DOHH2 (cell line): ENCODE data around the gene ZMYM2.

Source experiments
- H3F3A ChIP-seq: fragments of 200-600 bp; sonication (generic), shearing (Covaris generic); 2 replicates; pipeline ENCODE4 v1.6.0; 2016; ENCODE audit warnings: antibody characterized with exemption, mild to moderate bottlenecking; ENCODE audit not compliant: control insufficient read depth, insufficient read depth
- H3K27ac ChIP-seq: fragments of 200-600 bp; sonication (generic); 2 replicates; pipeline ENCODE4 v1.5.1; 2014; ENCODE audit warnings: low read depth, mild to moderate bottlenecking, low read length, moderate library complexity
- H3K27me3 ChIP-seq: fragments of 200-600 bp; sonication (generic); 2 replicates; pipeline ENCODE4 v1.6.1; 2014; ENCODE audit warnings: mild to moderate bottlenecking, low read length, mixed read lengths; ENCODE audit not compliant: control insufficient read depth
- H3K36me3 ChIP-seq: fragments of 200-600 bp; sonication (generic); 2 replicates; pipeline ENCODE4 v1.6.1; 2014; ENCODE audit warnings: mild to moderate bottlenecking, low read length, moderate library complexity, mixed read lengths; ENCODE audit not compliant: control insufficient read depth
- H3K4me1 ChIP-seq: fragments of 200-600 bp; sonication (generic); 2 replicates; pipeline ENCODE4 v1.6.1; 2014; ENCODE audit warnings: mild to moderate bottlenecking, low read length, mixed read lengths; ENCODE audit not compliant: control insufficient read depth
- H3K4me2 ChIP-seq: fragments of 200-600 bp; sonication (generic); 2 replicates; pipeline ENCODE4 v1.6.0; 2014; ENCODE audit warnings: mild to moderate bottlenecking, low read length, moderate library complexity
- H3K4me3 ChIP-seq: fragments of 200-600 bp; sonication (generic); 2 replicates; pipeline ENCODE4 v1.5.1; 2014; ENCODE audit warnings: mild to moderate bottlenecking, low read length, mixed read lengths
- H3K79me2 ChIP-seq: fragments of 200-600 bp; sonication (generic); 2 replicates; pipeline ENCODE4 v1.6.1; 2014; ENCODE audit warnings: mild to moderate bottlenecking, low read length, mixed read lengths; ENCODE audit not compliant: control insufficient read depth
- H3K9me2 ChIP-seq: fragments of 200-600 bp; sonication (generic); replicated peaks from 2 replicates; pipeline ENCODE4 v1.6.1; 2014; ENCODE audit warnings: mild to moderate bottlenecking, low read length, mixed read lengths; ENCODE audit not compliant: control insufficient read depth
- H3K9me3 ChIP-seq: fragments of 200-600 bp; sonication (generic); 2 replicates; pipeline ENCODE4 v1.6.1; 2014; ENCODE audit warnings: antibody characterized with exemption, low read length, mixed read lengths; ENCODE audit not compliant: control insufficient read depth, insufficient read depth
- H4K20me1 ChIP-seq: fragments of 200-600 bp; sonication (generic); 2 replicates; pipeline ENCODE4 v1.6.0; 2014; ENCODE audit warnings: low read depth, mild to moderate bottlenecking, antibody characterized with exemption, low read length, moderate library complexity; ENCODE audit not compliant: control insufficient read depth, insufficient read depth
- CTCF ChIP-seq: fragments of 200-600 bp; sonication (generic); IDR thresholded peaks from one replicate; pipeline ENCODE4 v1.5.1; 2014; ENCODE audit warnings: antibody characterized with exemption, mild to moderate bottlenecking, low read depth, low read length; ENCODE audit not compliant: poor library complexity, severe bottlenecking
- EZH2phosphoT487 ChIP-seq: fragments of 200-600 bp; sonication (generic); IDR thresholded peaks from 2 replicates; pipeline ENCODE4 v1.6.1; 2017; ENCODE audit warnings: borderline replicate concordance, mild to moderate bottlenecking, antibody characterized with exemption, low read length, moderate library complexity, mixed read lengths

The ZMYM2 gene

GRCh38 chr13:20109037-20109436 lies 150.5 kb downstream of the ZMYM2 start:
- Histone ChIP-seq H3K27ac (no peak overlapping the region), H3K4me2 (no peak overlapping the region), H3K4me3 (no peak overlapping the region), H3K27me3 (no peaks in the 10 kb centered on the region), H3K4me1 (no peaks in the 10 kb centered on the region), H3K9me3 (no peaks in the 10 kb centered on the region), H3K9me2 (no peaks in the 10 kb centered on the region), H3K36me3 (no peaks in the 10 kb centered on the region), H4K20me1 (no peaks in the 10 kb centered on the region), H3F3A (no peaks in the 10 kb centered on the region), H3K79me2 (no peaks in the 10 kb centered on the region)
- no peak for TF ChIP-seq EZH2phosphoT487
- no peak for TF ChIP-seq CTCF

GRCh38 chr13:20114066-20114610 lies 155.6 kb downstream of the ZMYM2 start:
- Histone ChIP-seq H3K4me1 (peaks cover 6% of the 10 kb centered on the region; the same call in 1 of the 2 replicates), H3K4me2 (no peak overlapping the region), H3K9me3 (no peaks in the 10 kb centered on the region), H3K9me2 (no peaks in the 10 kb centered on the region), H3K36me3 (no peaks in the 10 kb centered on the region), H4K20me1 (no peaks in the 10 kb centered on the region), H3K27ac (no peak overlapping the region), H3K4me3 (no peak overlapping the region), H3K27me3 (no peaks in the 10 kb centered on the region), H3K79me2 (no peaks in the 10 kb centered on the region), H3F3A (no peaks in the 10 kb centered on the region)
- TF ChIP-seq CTCF = no peak
- TF ChIP-seq EZH2phosphoT487 = no peak

- H3K4me3 ChIP-seq = no peak overlapping the region
- no peaks in the 10 kb centered on the region for H3K9me3 ChIP-seq
- H3K4me1 ChIP-seq = peaks cover 14% of the 10 kb centered on the region; the same call in 1 of the 2 replicates
- no peaks in the 10 kb centered on the region for H3K36me3 ChIP-seq
- no peaks in the 10 kb centered on the region for H3F3A ChIP-seq
- TF ChIP-seq CTCF (no peak), EZH2phosphoT487 (no peak)
- peaks cover under 1% of the 10 kb centered on the region; the same call in 1 of the 2 replicates for H3K27me3 ChIP-seq
- H3K27ac ChIP-seq = no peak overlapping the region
- H3K4me2 ChIP-seq = no peak overlapping the region
- no peaks in the 10 kb centered on the region for H4K20me1 ChIP-seq
- H3K9me2 ChIP-seq = no peaks in the 10 kb centered on the region
- H3K79me2 ChIP-seq = no peaks in the 10 kb centered on the region
These were observed 157.7 kb downstream of the ZMYM2 start for GRCh38 chr13:20116213-20116612.
